OCI-LY1 (cell line): Measurements from ENCODE around the gene KRTAP9-3.
"Not testable (repeated sequence)": the region's sequence is repeated elsewhere in the genome, so short reads cannot be mapped to it uniquely, and the experiment has no call there.

ENCODE experiments used
- H2AFZ ChIP-seq: fragments of 200-600 bp; sonication (generic), shearing (Covaris generic); 2 replicates; pipeline ENCODE4 v1.6.0; 2014; ENCODE audit warnings: antibody characterized with exemption, mild to moderate bottlenecking, low read length
- H3F3A ChIP-seq: fragments of 200-600 bp; sonication (generic), shearing (Covaris generic); 2 replicates; pipeline ENCODE4 v1.6.0; 2014; ENCODE audit warnings: mild to moderate bottlenecking, antibody characterized with exemption, low read length, moderate library complexity; ENCODE audit not compliant: insufficient read depth
- H3K27ac ChIP-seq: fragments of 200-600 bp; sonication (generic); 2 replicates; pipeline ENCODE4 v1.5.1; 2014; ENCODE audit warnings: low read length, mixed run types, mild to moderate bottlenecking, low read depth; ENCODE audit not compliant: poor library complexity, severe bottlenecking
- H3K27me3 ChIP-seq: fragments of 200-600 bp; sonication (generic); 2 replicates; pipeline ENCODE4 v1.6.0; 2014; ENCODE audit warnings: antibody characterized with exemption, mild to moderate bottlenecking, low read length, moderate library complexity; ENCODE audit not compliant: insufficient read depth
- H3K36me3 ChIP-seq: fragments of 200-600 bp; sonication (generic); 2 replicates; pipeline ENCODE4 v1.6.1; 2014; ENCODE audit warnings: mild to moderate bottlenecking, antibody characterized with exemption, low read length, moderate library complexity, mixed read lengths; ENCODE audit not compliant: insufficient read depth
- H3K4me1 ChIP-seq: fragments of 200-600 bp; sonication (generic); 2 replicates; pipeline ENCODE4 v1.5.1; 2014; ENCODE audit warnings: mild to moderate bottlenecking, low read length, moderate library complexity; ENCODE audit not compliant: insufficient read depth, severe bottlenecking
- H3K4me2 ChIP-seq: fragments of 200-600 bp; sonication (generic), shearing (Covaris generic); 2 replicates; pipeline ENCODE4 v1.6.1; 2014; ENCODE audit warnings: low read length
- H3K4me3 ChIP-seq: fragments of 200-600 bp; sonication (generic); 2 replicates; pipeline ENCODE4 v1.5.1; 2014; ENCODE audit warnings: low read length, low read depth, mild to moderate bottlenecking, mixed read lengths; ENCODE audit not compliant: poor library complexity, severe bottlenecking
- H3K79me2 ChIP-seq: fragments of 200-600 bp; shearing (Covaris generic); 2 replicates; pipeline ENCODE4 v1.6.1; 2016; ENCODE audit warnings: mixed run types, low read length, mixed read lengths; ENCODE audit not compliant: insufficient read depth
- H3K9ac ChIP-seq: fragments of 200-600 bp; sonication (generic), shearing (Covaris generic); 2 replicates; pipeline ENCODE4 v1.6.1; 2014; ENCODE audit warnings: mild to moderate bottlenecking, low read length, mixed read lengths
- H3K9me2 ChIP-seq: fragments of 200-600 bp; sonication (generic), shearing (Covaris generic); 2 replicates; pipeline ENCODE4 v1.6.1; 2014; ENCODE audit warnings: low read depth, mild to moderate bottlenecking, low read length, mixed read lengths
- H3K9me3 ChIP-seq: fragments of 200-600 bp; shearing (Covaris generic); 2 replicates; pipeline ENCODE4 v1.6.1; 2014; ENCODE audit warnings: low read length, mixed read lengths
- H4K20me1 ChIP-seq: fragments of 200-600 bp; sonication (generic), shearing (Covaris generic); 2 replicates; pipeline ENCODE4 v1.6.0; 2016; ENCODE audit warnings: mild to moderate bottlenecking, low read length; ENCODE audit not compliant: insufficient read depth
- EZH2 ChIP-seq: fragments of 200-600 bp; sonication (generic), shearing (Covaris generic); IDR thresholded peaks from 2 replicates; pipeline ENCODE4 v1.8.0; 2017; ENCODE audit warnings: borderline replicate concordance, mixed run types, mild to moderate bottlenecking, antibody characterized with exemption, low read length, moderate library complexity, mixed read lengths
- TF ChIP-seq, protein P1 (sequence below): fragments of 200-600 bp; sonication (generic), shearing (Covaris generic); IDR thresholded peaks from 2 replicates; pipeline ENCODE4 v1.5.1; 2017; ENCODE audit warnings: mild to moderate bottlenecking, antibody characterized with exemption, low read length, moderate library complexity, mixed read lengths

KRTAP9-3 gene, protein sequence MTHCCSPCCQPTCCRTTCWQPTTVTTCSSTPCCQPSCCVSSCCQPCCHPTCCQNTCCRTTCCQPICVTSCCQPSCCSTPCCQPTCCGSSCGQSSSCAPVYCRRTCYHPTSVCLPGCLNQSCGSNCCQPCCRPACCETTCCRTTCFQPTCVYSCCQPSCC

DNA sequence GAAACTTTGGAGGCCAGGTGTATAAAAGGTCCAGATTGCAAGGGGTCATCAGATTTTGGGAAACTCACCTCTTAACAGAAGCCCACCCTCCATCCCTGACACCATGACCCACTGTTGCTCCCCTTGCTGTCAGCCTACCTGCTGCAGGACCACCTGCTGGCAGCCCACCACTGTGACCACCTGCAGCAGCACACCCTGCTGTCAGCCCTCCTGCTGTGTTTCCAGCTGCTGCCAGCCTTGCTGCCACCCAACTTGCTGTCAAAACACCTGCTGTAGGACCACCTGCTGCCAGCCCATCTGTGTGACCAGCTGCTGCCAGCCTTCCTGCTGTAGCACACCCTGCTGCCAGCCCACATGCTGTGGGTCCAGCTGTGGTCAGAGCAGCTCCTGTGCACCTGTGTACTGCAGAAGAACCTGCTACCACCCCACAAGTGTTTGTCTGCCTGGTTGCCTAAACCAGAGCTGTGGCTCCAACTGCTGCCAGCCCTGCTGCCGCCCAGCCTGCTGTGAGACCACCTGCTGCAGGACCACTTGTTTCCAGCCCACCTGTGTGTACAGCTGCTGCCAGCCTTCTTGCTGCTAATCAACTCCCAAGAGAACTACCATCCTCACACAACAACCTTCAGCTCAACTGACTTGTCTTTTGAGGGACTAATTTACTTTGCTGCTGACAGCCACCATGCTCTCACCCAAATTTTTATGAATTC is at the start of gene KRTAP9-3:
TSS of gene KRTAP9-3 (plus strand) at position 51 of the 707 bp plus-strand sequence. CDS start at position 104, 53 bp downstream.
- not testable (repeated sequence) for H3F3A ChIP-seq, H2AFZ ChIP-seq, H3K9me2 ChIP-seq, H3K4me3 ChIP-seq, H3K27me3 ChIP-seq, H3K4me2 ChIP-seq, H3K27ac ChIP-seq, H3K9me3 ChIP-seq, H3K9ac ChIP-seq, H3K36me3 ChIP-seq, H4K20me1 ChIP-seq, H3K4me1 ChIP-seq, H3K79me2 ChIP-seq

DNA sequence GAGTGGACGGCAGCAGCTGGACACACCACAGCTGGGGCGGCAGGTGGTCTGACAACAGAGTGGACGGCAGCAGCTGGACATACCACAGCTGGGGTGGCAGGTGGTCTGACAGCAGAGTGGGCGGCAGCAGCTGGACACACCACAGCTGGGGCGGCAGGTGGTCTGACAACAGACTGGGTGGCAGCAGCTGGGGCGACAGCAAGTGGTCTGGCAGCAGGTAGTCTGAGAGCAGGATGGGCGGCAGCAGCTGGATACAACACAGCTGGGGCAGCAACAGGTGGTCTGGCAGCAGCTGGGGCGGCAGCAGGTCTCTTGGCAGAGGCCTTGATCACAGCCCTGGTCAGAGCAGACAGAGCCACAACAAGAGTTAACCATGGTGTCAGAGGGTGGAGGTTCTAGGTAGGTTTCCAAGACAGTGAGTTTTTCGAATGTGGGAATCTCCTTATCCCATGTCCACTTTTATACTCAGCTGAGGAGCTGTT is 47.7 kb upstream of the KRTAP9-3 start, which contains the start of gene KRTAP4-1:
TSS of gene KRTAP4-1 (minus strand) at position 432 of the 482 bp plus-strand sequence. CDS start at position 375, 57 bp downstream.
- no peaks in the 10 kb centered on the region for H3K27me3 ChIP-seq
- H3K27ac ChIP-seq: no peak within 1 kb of the TSS
- H2AFZ ChIP-seq: no peak within 1 kb of the TSS

DNA sequence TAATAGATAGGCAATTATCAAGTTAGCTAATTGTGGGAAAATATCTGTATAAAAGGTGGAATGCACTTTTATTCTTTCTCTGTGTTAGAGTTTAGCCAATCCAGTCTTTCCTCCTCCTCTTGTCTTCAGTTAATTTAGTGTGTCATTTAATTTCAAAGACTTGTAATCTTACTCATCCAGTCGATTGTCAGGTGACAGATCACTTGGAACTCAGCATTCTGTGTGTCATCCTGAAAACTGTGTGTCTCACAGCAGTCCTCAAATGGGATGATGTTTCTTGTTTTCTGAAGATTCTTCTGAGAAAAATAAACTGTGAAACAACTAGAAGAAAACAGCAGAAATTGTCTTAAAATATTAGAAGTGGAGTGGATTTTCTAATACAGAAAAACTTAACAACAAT is 47.2 kb upstream of the KRTAP9-3 start:
- H3K36me3 ChIP-seq: no peaks in the 10 kb centered on the region
- H3K4me2 ChIP-seq: no peak overlapping the region
- no peak overlapping the region for H3K9ac ChIP-seq
- no peak overlapping the region for H3K27ac ChIP-seq
- no peaks in the 10 kb centered on the region for H3K9me3 ChIP-seq
- no peaks in the 10 kb centered on the region for H3K9me2 ChIP-seq
- no peaks in the 10 kb centered on the region for H3K4me1 ChIP-seq
- H4K20me1 ChIP-seq: no peaks in the 10 kb centered on the region
- TF ChIP-seq, protein P1, sequence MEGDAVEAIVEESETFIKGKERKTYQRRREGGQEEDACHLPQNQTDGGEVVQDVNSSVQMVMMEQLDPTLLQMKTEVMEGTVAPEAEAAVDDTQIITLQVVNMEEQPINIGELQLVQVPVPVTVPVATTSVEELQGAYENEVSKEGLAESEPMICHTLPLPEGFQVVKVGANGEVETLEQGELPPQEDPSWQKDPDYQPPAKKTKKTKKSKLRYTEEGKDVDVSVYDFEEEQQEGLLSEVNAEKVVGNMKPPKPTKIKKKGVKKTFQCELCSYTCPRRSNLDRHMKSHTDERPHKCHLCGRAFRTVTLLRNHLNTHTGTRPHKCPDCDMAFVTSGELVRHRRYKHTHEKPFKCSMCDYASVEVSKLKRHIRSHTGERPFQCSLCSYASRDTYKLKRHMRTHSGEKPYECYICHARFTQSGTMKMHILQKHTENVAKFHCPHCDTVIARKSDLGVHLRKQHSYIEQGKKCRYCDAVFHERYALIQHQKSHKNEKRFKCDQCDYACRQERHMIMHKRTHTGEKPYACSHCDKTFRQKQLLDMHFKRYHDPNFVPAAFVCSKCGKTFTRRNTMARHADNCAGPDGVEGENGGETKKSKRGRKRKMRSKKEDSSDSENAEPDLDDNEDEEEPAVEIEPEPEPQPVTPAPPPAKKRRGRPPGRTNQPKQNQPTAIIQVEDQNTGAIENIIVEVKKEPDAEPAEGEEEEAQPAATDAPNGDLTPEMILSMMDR: no peak
- TF ChIP-seq EZH2: no peak
- H3F3A ChIP-seq: no peaks in the 10 kb centered on the region
- H3K79me2 ChIP-seq: no peaks in the 10 kb centered on the region
- no peak overlapping the region for H3K4me3 ChIP-seq
- no peak overlapping the region for H2AFZ ChIP-seq
- H3K27me3 ChIP-seq: no peaks in the 10 kb centered on the region

More for the DNA sequence above, 47.7 kb upstream of the KRTAP9-3 start, which contains the start of gene KRTAP4-1:
- Histone ChIP-seq H3F3A (no peaks in the 10 kb centered on the region), H3K9me2 (no peaks in the 10 kb centered on the region), H3K4me3 (no peak within 1 kb of the TSS), H3K36me3 (no peaks in the 10 kb centered on the region), H3K9ac (no peak within 1 kb of the TSS), H4K20me1 (no peaks in the 10 kb centered on the region), H3K9me3 (no peaks in the 10 kb centered on the region), H3K79me2 (no peaks in the 10 kb centered on the region), H3K4me2 (no peak within 1 kb of the TSS), H3K4me1 (no peaks in the 10 kb centered on the region)
- TF ChIP-seq EZH2: no peak
- TF ChIP-seq, protein P1: no peak
